ENCODE measurements around the gene AGBL4. TPM values are rescaled to one million over a fixed set of nuclear protein-coding genes. Genes with fewer than 3 reads are reported as not detected.

Gene AGBL4
- total and polyA plus RNA-seq, 2 of the 4 experiments (the other 2 are of a cell fraction): not detected

DNA sequence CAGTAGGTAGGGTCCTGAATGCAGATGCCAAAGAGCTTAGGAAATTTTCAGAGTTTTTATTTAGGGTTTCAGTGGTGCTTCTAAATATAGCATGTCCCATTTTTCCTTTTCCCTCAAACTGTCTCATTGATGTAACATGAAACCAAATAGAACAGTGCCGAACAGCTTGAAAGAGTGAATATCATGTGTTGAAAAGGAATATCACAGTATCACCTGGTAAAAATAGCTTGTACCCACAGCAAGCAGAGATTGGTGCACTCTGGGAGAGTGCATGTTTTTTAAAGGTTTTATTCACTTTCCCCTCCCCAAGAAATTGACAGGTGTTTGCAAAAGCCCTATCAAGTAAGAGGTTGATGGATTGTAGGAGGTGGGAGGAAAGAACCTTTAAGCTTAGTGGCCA lies 43.1 kb upstream of the AGBL4 start:
- no peak overlapping the region for H3K27ac ChIP-seq (ENCODE audit: insufficient read depth, low read length)
- H3K56ac ChIP-seq (ENCODE audit: extremely low read depth, insufficient read depth, low read length): no peak overlapping the region
- no peak overlapping the region for H2BK5ac ChIP-seq (ENCODE audit: low read depth, low read length, poor library complexity, severe bottlenecking)
- DNase-seq: no peak
- H3K9me1 ChIP-seq (ENCODE audit: insufficient read depth, low read length): no peaks in the 10 kb centered on the region
- no peak overlapping the region for H2AFZ ChIP-seq (replicated peaks; ENCODE audit: low read length, poor library complexity)
- no peak for TF ChIP-seq RFX5 (IDR thresholded peaks at IDR 0.05; ENCODE audit: low read depth, low read length)
- TF ChIP-seq POLR2A (IDR thresholded peaks at IDR 0.05; ENCODE audit: low read depth, low read length): no peak
- TF ChIP-seq FOS (IDR thresholded peaks at IDR 0.05; ENCODE audit: low read depth, low read length): no peak
- no peak for TF ChIP-seq NFE2L2 (IDR thresholded peaks at IDR 0.05; ENCODE audit: low read depth, low read length)
- no peak for TF ChIP-seq SMC3 (IDR thresholded peaks at IDR 0.05; ENCODE audit: low read depth, low read length)
- TF ChIP-seq RAD21 (IDR thresholded peaks at IDR 0.05; ENCODE audit: low read length): no peak
- TF ChIP-seq MXI1 (IDR thresholded peaks at IDR 0.05; ENCODE audit: borderline replicate concordance, low read depth, low read length): no peak
- no peak overlapping the region for H2BK20ac ChIP-seq (ENCODE audit: low read depth, low read length)
- H4K5ac ChIP-seq (ENCODE audit: low read depth, low read length): no peak overlapping the region
- dilution Hi-C loops (cut with HindIII; ENCODE audit: low sequenced_read_pairs, unreplicated experiment) (no loop called here), in situ Hi-C loops (cut with MboI; ENCODE audit: low sequenced_read_pairs) (no loop called here), intact Hi-C loops (cut with micrococcal nuclease) (no loop called here)
- H3K4me2 ChIP-seq (ENCODE audit: low read depth, low read length): no peak overlapping the region
- H2BK120ac ChIP-seq (ENCODE audit: low read depth, low read length): no peak overlapping the region
- BruUV-seq (replicated peaks): no TSS peak
- no peak overlapping the region for H2BK15ac ChIP-seq (ENCODE audit: low read depth, low read length)
- H3K14ac ChIP-seq (replicated peaks; ENCODE audit: low read depth, low read length): no peak overlapping the region
- H3K27me3 ChIP-seq (ENCODE audit: control insufficient read depth, insufficient read depth, low read length): no peaks in the 10 kb centered on the region
- H3K23ac ChIP-seq (ENCODE audit: low read depth, low read length): no peak overlapping the region
- no peak for ATAC-seq (ENCODE audit: low read depth)
- H3K4me1 ChIP-seq (ENCODE audit: control insufficient read depth, insufficient read depth, low read length): no peaks in the 10 kb centered on the region
- no peak overlapping the region for H3K4ac ChIP-seq (ENCODE audit: low read depth, low read length)
- CTCF ChIA-PET: no interaction called here
- no peaks in the 10 kb centered on the region for H4K20me1 ChIP-seq (ENCODE audit: insufficient read depth, low read length)
- no peak overlapping the region for H3K18ac ChIP-seq (ENCODE audit: low read depth, low read length)
- no peak overlapping the region for H4K91ac ChIP-seq (ENCODE audit: insufficient read depth, low read depth, low read length)
- POLR2A ChIA-PET (ENCODE audit: unreplicated experiment): no interaction called here
- H2AK5ac ChIP-seq (ENCODE audit: low read depth, low read length): no peak overlapping the region
- H3K79me1 ChIP-seq (ENCODE audit: low read depth in 1 of 2, low read length in 2 of 2): no peaks in the 10 kb centered on the region
- H2AK9ac ChIP-seq (replicated peaks; ENCODE audit: low read depth, low read length, poor library complexity): no peak overlapping the region
- no CpG with 5 or more reads among the region's 1 CpG for WGBS, 2 experiments (ENCODE audit: extremely low coverage in 2 of 2, insufficient read length in 1 of 2)
- H4K8ac ChIP-seq (ENCODE audit: low read depth in 2 of 2, low read length in 2 of 2): no peak overlapping the region
- no peaks in the 10 kb centered on the region for H3K36me3 ChIP-seq (ENCODE audit: control insufficient read depth, insufficient read depth, low read length)
- no peak overlapping the region for H3K4me3 ChIP-seq (ENCODE audit: insufficient read depth, low read depth, low read length)
- H3K9me3 ChIP-seq (ENCODE audit: control insufficient read depth, insufficient read depth, low read length): peaks cover 7% of the 10 kb centered on the region
- no peak overlapping the region for H3K9ac ChIP-seq (ENCODE audit: low read depth, low read length)
